ENCODE data around the gene MAML2. TPM values are rescaled to one million over a fixed set of nuclear protein-coding genes. Genes with fewer than 3 reads are reported as not detected.
A peak's percentile ranks its signal among the peaks of the same experiment; 100 is the strongest.

MAML2 gene
- total RNA-seq, 5 donors from 2014 or later (not counting 1 experiment from before 2014, with no cell fraction given), result 30.4 to 66.7 (median 35.1) TPM

GRCh38 chr11:96119211-96119610 is 223.8 kb downstream of the MAML2 start:
- CTCF ChIA-PET, result interaction anchor here (0.5 to 0.7 kb wide), 3 partner anchors 14 to 30 kb away, joined by 3 to 7 read pairs (median 6); no protein-coding TSS in a partner anchor
- ATAC-seq (replicated peaks in 1 of 4), result no peak
- H3K27ac ChIP-seq (ENCODE audit: low read length), result no peak overlapping the region
- peaks cover 0 to 4% of the 10 kb centered on the region in 2 donors for H3K36me3 ChIP-seq (ENCODE audit: control insufficient read depth in 2 of 2, extremely low read depth in 1 of 2, insufficient read depth in 1 of 2, low read length in 1 of 2)
- no peaks in the 10 kb centered on the region for H3K9me3 Mint-ChIP-seq
- H3K9me3 ChIP-seq, result no peaks in the 10 kb centered on the region
- H3K27me3 Mint-ChIP-seq, result no peaks in the 10 kb centered on the region
- H3K4me3 ChIP-seq (ENCODE audit: control insufficient read depth in 1 of 2, extremely low read depth in 1 of 2, low read length in 1 of 2), result no peak overlapping the region
- no peaks in the 10 kb centered on the region for H3K27me3 ChIP-seq (replicated peaks in 1 of 2; ENCODE audit: control insufficient read depth in 2 of 2, extremely low read depth in 1 of 2, insufficient read depth in 2 of 2, low read length in 1 of 2)
- peaks cover 41 to 65% (median 55%) of the 10 kb centered on the region in 3 donors for H3K4me1 Mint-ChIP-seq
- no peak overlapping the region for H3K27ac Mint-ChIP-seq
- no CpG with 5 or more reads among the region's 3 CpGs for WGBS (ENCODE audit: insufficient coverage)
- peaks cover 1 to 13% of the 10 kb centered on the region in 2 experiments for H3K4me1 ChIP-seq (ENCODE audit: control insufficient read depth in 1 of 2, extremely low read depth in 1 of 2, insufficient read depth in 2 of 2, low read length in 2 of 2)
- H3K36me3 Mint-ChIP-seq, result peaks cover 42% of the 10 kb centered on the region
- POLR2A ChIA-PET, result interaction anchor here (0.5 to 0.7 kb wide), 2 partner anchors 1048 to 1132 kb away, joined by 3 to 6 read pairs; no protein-coding TSS in a partner anchor
- DNase-seq, result no peak
- no peak overlapping the region for H3K4me3 Mint-ChIP-seq

DNA sequence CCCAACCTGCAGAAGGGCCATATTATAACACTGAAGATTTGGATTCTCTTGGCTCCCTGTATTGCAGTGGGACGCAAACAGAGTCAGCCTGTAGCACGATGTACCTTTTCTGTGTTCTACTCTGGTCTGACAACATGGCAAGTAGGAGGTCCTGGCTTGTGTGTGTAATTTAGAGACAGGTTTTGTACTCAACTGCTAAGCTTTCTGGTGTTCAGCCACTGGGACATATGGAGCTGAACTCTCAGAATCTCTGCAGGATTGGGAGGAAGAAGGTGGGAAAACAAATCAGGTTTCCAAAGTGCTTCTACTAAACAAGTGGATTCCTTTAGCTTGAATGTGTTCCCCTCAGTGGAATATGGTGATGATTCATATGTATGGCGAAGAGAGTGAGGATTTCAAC is 226.6 kb downstream of the MAML2 start:
- Histone ChIP-seq H3K4me3 (ENCODE audit: control insufficient read depth in 1 of 2, extremely low read depth in 1 of 2, low read length in 1 of 2) (no peak overlapping the region), H3K27ac (ENCODE audit: low read length) (no peak overlapping the region), H3K27me3 (replicated peaks in 1 of 2; ENCODE audit: control insufficient read depth in 2 of 2, extremely low read depth in 1 of 2, insufficient read depth in 2 of 2, low read length in 1 of 2) (no peaks in the 10 kb centered on the region), H3K36me3 (ENCODE audit: control insufficient read depth in 2 of 2, extremely low read depth in 1 of 2, insufficient read depth in 1 of 2, low read length in 1 of 2) (peaks cover 0 to 4% of the 10 kb centered on the region in 2 donors), H3K9me3 (no peaks in the 10 kb centered on the region), H3K4me1 (ENCODE audit: control insufficient read depth in 1 of 2, extremely low read depth in 1 of 2, insufficient read depth in 2 of 2, low read length in 2 of 2) (peaks cover 0 to 3% of the 10 kb centered on the region in 2 experiments)
- 93% methylated on average over 2 of the region's 3 CpGs for WGBS (ENCODE audit: insufficient coverage)
- ATAC-seq (replicated peaks in 1 of 4), result no peak
- ChIA-PET CTCF (interaction anchor here in 1 of 2 donors (0.5 to 1.3 kb wide), 2 partner anchors 15 to 227 kb away, joined by 3 to 4 read pairs; no protein-coding TSS in a partner anchor), POLR2A (no interaction called here)
- Mint-ChIP-seq H3K4me1 (peaks cover 43 to 68% (median 65%) of the 10 kb centered on the region in 3 donors), H3K9me3 (no peaks in the 10 kb centered on the region), H3K27me3 (no peaks in the 10 kb centered on the region), H3K36me3 (peaks cover 38% of the 10 kb centered on the region), H3K27ac (no peak overlapping the region), H3K4me3 (no peak overlapping the region)
- no peak for DNase-seq

- ATAC-seq (replicated peaks in 1 of 4) (no peak), DNase-seq (no peak)
- Mint-ChIP-seq H3K9me3 (no peaks in the 10 kb centered on the region), H3K4me3 (no peak overlapping the region), H3K36me3 (peaks cover 39% of the 10 kb centered on the region), H3K27ac (peak overlapping the region in 1 of 2 donors; percentile 53), H3K4me1 (peaks cover 47 to 73% (median 67%) of the 10 kb centered on the region in 3 donors), H3K27me3 (no peaks in the 10 kb centered on the region)
- Histone ChIP-seq H3K4me3 (ENCODE audit: control insufficient read depth in 1 of 2, extremely low read depth in 1 of 2, low read length in 1 of 2) (no peak overlapping the region), H3K27me3 (replicated peaks in 1 of 2; ENCODE audit: control insufficient read depth in 2 of 2, extremely low read depth in 1 of 2, insufficient read depth in 2 of 2, low read length in 1 of 2) (no peaks in the 10 kb centered on the region), H3K27ac (ENCODE audit: low read length) (no peak overlapping the region), H3K36me3 (ENCODE audit: control insufficient read depth in 2 of 2, extremely low read depth in 1 of 2, insufficient read depth in 1 of 2, low read length in 1 of 2) (peaks cover 0 to 4% of the 10 kb centered on the region in 2 donors), H3K4me1 (ENCODE audit: control insufficient read depth in 1 of 2, extremely low read depth in 1 of 2, insufficient read depth in 2 of 2, low read length in 2 of 2) (peaks cover 0 to 3% of the 10 kb centered on the region in 2 experiments), H3K9me3 (no peaks in the 10 kb centered on the region)
- CTCF ChIA-PET, result interaction anchor here in 1 of 2 donors (1.4 to 1.8 kb wide), 2 partner anchors 60 to 229 kb away, joined by 3 to 6 read pairs; partner anchors contain the start of gene MAML2
- WGBS (ENCODE audit: insufficient coverage), result 84% methylated on average over 5 of the region's 5 CpGs
- POLR2A ChIA-PET, result no interaction called here
Measured at GRCh38 chr11:96114178-96115064, 228.6 kb downstream of the MAML2 start.

DNA sequence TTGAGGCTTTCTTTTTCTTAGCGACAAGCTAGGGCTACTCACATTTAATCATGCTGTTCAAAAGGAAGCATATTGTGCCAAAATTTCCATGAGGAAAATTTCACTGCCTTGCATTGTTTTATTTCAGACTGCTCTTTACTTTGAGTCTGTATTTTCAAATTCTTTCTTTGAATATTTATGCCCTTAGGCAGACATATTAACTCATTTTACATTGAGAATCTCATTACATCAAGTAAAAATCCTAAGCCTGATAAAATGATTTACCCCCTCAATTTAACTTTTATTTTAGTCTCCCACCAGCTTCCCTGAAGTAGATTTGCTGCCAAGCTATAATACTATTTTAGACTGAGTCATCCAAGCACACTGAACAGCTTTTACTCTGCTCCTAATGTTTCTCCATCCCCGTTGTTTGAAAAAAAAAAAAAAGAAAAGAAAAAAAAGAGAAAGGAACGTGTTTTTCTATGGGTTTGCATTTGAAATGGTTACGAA is 229.8 kb downstream of the MAML2 start:
- peak overlapping the region in 1 of 2 donors; percentile 21 for H3K27ac Mint-ChIP-seq
- H3K27me3 Mint-ChIP-seq, result no peaks in the 10 kb centered on the region
- H3K4me1 ChIP-seq (ENCODE audit: control insufficient read depth in 1 of 2, extremely low read depth in 1 of 2, insufficient read depth in 2 of 2, low read length in 2 of 2), result peaks cover 0 to 3% of the 10 kb centered on the region in 2 experiments
- ChIA-PET POLR2A (interaction anchor here (0.6 to 0.8 kb wide), 4 partner anchors 24 to 187 kb away, joined by 3 to 6 read pairs (median 4); no protein-coding TSS in a partner anchor), CTCF (no interaction called here)
- DNase-seq (no peak), ATAC-seq (replicated peaks in 1 of 4) (no peak)
- no peak overlapping the region for H3K4me3 Mint-ChIP-seq
- peaks cover 0 to 4% of the 10 kb centered on the region in 2 donors for H3K36me3 ChIP-seq (ENCODE audit: control insufficient read depth in 2 of 2, extremely low read depth in 1 of 2, insufficient read depth in 1 of 2, low read length in 1 of 2)
- no CpG with 5 or more reads among the region's 4 CpGs for WGBS (ENCODE audit: insufficient coverage)
- H3K27me3 ChIP-seq (replicated peaks in 1 of 2; ENCODE audit: control insufficient read depth in 2 of 2, extremely low read depth in 1 of 2, insufficient read depth in 2 of 2, low read length in 1 of 2), result no peaks in the 10 kb centered on the region
- no peak overlapping the region for H3K4me3 ChIP-seq (ENCODE audit: control insufficient read depth in 1 of 2, extremely low read depth in 1 of 2, low read length in 1 of 2)
- H3K36me3 Mint-ChIP-seq, result peaks cover 30% of the 10 kb centered on the region
- H3K9me3 Mint-ChIP-seq, result no peaks in the 10 kb centered on the region
- no peak overlapping the region for H3K27ac ChIP-seq (ENCODE audit: low read length)
- peaks cover 45 to 68% (median 55%) of the 10 kb centered on the region in 3 donors for H3K4me1 Mint-ChIP-seq
- no peaks in the 10 kb centered on the region for H3K9me3 ChIP-seq

DNA sequence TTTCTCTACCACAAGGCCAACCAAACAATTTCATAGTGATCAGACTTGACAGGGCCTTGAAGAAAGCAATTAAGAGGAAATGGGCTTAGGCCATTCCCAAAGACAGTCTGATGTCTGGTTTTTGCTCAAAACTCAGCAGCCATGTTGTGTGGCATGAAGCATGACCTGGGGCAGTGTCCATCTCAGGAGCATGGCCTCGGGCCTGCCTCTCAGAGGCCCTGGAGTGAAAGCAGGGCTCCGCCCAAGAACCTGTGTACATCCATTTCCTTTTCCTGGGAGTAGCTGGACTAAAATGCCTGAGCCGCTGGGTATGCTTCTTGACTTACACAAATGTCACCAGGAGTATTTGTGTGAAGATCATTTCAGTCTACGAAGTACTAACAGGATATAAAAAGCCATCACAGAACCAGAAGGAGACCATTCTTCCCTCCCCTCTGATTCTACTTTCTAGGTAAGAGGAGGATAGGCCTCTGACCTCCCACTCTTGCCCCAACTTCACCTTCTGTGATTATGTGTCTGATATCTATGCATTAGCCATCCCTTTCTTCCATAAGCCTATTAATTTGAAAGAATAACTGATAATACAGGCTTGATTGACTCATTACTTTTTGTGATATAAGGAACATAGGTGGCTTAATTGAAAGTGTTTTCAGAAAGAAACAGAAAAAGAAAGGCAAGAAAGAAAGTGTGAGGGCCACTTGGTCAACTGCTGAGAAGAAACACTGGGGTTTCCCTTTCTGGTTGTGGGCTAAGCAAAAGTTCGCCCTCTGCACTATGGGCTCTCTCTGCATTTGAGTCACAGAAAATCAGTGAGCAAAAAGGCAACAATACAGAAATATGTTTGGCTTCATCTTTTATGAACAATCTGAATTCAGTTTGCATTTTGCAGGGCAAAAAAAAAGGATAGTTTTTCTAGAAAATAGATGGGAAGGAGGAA is 230.5 kb downstream of the MAML2 start:
- POLR2A ChIA-PET, result interaction anchor here (0.5 to 0.7 kb wide), 4 partner anchors 10 to 188 kb away, joined by 3 to 6 read pairs (median 4); no protein-coding TSS in a partner anchor
- ATAC-seq (replicated peaks in 1 of 4), result no peak

More for the DNA sequence above, 230.5 kb downstream of the MAML2 start:
- Histone ChIP-seq H3K36me3 (ENCODE audit: control insufficient read depth in 2 of 2, extremely low read depth in 1 of 2, insufficient read depth in 1 of 2, low read length in 1 of 2) (peaks cover 0 to 4% of the 10 kb centered on the region in 2 donors), H3K4me1 (ENCODE audit: control insufficient read depth in 1 of 2, extremely low read depth in 1 of 2, insufficient read depth in 2 of 2, low read length in 2 of 2) (peaks cover 0 to 3% of the 10 kb centered on the region in 2 experiments), H3K27ac (ENCODE audit: low read length) (no peak overlapping the region), H3K9me3 (no peaks in the 10 kb centered on the region), H3K4me3 (ENCODE audit: control insufficient read depth in 1 of 2, extremely low read depth in 1 of 2, low read length in 1 of 2) (no peak overlapping the region), H3K27me3 (replicated peaks in 1 of 2; ENCODE audit: control insufficient read depth in 2 of 2, extremely low read depth in 1 of 2, insufficient read depth in 2 of 2, low read length in 1 of 2) (no peaks in the 10 kb centered on the region)
- DNase-seq, result no peak
- Mint-ChIP-seq H3K27ac (peak overlapping the region; percentile 32 to 56), H3K4me1 (peaks cover 45 to 67% (median 50%) of the 10 kb centered on the region in 3 donors), H3K27me3 (no peaks in the 10 kb centered on the region), H3K4me3 (no peak overlapping the region), H3K36me3 (peaks cover 23% of the 10 kb centered on the region), H3K9me3 (no peaks in the 10 kb centered on the region)
- CTCF ChIA-PET, result no interaction called here
- WGBS (ENCODE audit: insufficient coverage), result 61% methylated on average over 2 of the region's 5 CpGs
